Effector memory CD4-positive, alpha-beta T cell (primary cell): ENCODE data around the gene CSHL1.
"Not testable (repeated sequence)": the region's sequence is repeated elsewhere in the genome, so short reads cannot be mapped to it uniquely, and the experiment has no call there.

Experiments
- DNase-seq, 3 donors: peaks; one replicate each; pipeline ENCODE4 v3.0.0-alpha.2; 2020
- H3K27ac ChIP-seq: 2 replicates; pipeline ENCODE4 v1.7.0; 2013; ENCODE audit warnings: mild to moderate bottlenecking, low read length, moderate library complexity; ENCODE audit not compliant: insufficient read depth, poor library complexity, severe bottlenecking
- H3K27me3 ChIP-seq: replicated peaks from 2 replicates; pipeline ENCODE4 v1.7.0; 2013; ENCODE audit warnings: mild to moderate bottlenecking, low read length; ENCODE audit not compliant: insufficient read depth, control insufficient read depth, poor library complexity, severe bottlenecking
- H3K36me3 ChIP-seq: 2 replicates; pipeline ENCODE4 v1.7.0; 2013; ENCODE audit warnings: mild to moderate bottlenecking, low read length, moderate library complexity; ENCODE audit not compliant: control insufficient read depth, insufficient read depth
- H3K4me1 ChIP-seq: 2 replicates; pipeline ENCODE4 v1.7.0; 2013; ENCODE audit warnings: low read length, mild to moderate bottlenecking; ENCODE audit not compliant: control insufficient read depth, insufficient read depth, poor library complexity, severe bottlenecking
- H3K4me3 ChIP-seq: 2 replicates; pipeline ENCODE4 v1.7.0; 2013; ENCODE audit warnings: low read length, low read depth, mild to moderate bottlenecking; ENCODE audit not compliant: insufficient read depth, poor library complexity, severe bottlenecking
- H3K9me3 ChIP-seq: 2 replicates; pipeline ENCODE4 v1.7.0; 2013; ENCODE audit warnings: mild to moderate bottlenecking, low read length, moderate library complexity; ENCODE audit not compliant: control insufficient read depth

Gene CSHL1

DNA sequence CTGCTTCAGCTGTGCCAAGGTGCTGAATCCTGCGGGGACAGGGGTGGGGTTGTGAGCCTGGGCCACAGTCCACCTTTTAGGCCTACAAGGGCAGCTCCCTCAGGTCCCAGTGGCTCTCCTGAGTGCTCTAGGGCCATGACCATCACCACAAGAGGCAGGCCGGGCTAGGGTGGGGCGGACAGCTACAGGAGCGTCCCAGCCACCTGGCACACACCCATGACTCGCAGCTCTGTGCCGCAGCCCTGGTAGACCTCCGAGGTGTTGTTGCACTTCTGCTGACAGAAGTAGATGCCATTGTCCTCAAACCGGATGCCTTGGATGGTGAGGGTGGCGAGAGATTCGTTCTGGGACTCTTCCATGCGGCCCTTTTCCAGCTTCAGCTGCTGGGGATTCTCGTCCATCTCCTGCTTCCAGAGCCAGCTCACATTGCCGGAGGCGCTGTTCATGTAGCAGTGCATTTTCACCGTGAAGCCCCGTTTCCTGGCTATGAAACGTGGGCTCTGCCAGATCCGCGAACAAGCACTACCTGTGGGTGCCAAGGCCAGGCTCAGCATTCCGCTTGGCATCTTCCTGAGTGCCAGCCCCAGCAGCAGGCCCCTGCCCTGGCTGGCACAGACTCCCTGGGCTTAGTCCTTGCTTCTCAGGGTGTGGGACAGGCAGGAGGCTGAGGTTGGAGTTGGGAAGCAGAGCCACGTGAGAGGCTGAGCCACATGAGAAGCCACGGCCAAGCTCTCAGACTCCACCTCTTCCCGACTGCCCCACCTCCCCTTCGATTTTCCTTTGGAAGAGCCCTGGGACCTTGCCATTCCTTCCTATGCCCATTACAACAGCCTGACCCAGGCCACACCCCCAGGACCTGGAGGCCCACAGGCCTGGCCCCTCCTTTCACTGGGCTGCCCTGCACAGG is 19.1 kb upstream of the CSHL1 start:
- no peak for DNase-seq
- Histone ChIP-seq H3K27ac (no peak overlapping the region), H3K36me3 (peaks cover 18% of the 10 kb centered on the region), H3K27me3 (no peaks in the 10 kb centered on the region), H3K4me1 (peaks cover 18% of the 10 kb centered on the region), H3K4me3 (no peak overlapping the region), H3K9me3 (no peaks in the 10 kb centered on the region)

DNA sequence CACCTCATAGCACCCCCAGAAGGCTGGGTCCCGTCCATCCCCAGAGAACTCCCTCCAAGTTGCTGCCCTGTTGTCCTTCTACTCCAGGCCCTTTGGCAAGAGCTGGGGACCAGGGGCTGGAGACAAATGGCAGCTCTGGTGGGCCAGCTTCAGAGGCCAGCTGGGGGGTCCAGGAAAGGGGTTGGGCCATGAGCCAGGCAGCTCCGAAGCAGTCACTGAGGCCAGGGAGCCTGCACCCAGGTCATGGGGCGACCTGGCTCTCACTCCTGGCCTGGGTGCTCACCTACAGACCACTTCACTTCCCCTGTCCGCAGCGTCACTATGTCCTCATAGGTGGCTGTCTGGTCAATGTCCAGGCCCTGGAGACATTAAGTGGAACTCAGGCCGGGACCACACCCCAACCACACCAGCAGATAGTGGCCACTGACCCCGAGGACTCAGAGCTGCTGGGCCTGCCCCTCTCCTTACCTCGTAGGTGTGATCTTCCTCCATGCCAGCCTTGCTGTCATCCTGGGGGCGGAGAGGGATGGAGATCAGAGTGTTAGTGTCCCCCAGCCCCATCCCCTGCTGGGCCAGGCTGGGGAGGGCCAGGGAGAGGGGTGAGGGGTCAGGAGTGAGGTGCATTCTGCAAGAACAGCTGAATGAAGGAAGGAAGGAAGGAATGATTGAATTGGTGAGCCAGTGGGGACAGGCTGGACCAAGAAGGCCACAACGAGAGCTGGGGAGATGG is 18.1 kb upstream of the CSHL1 start:
- H3K4me1 ChIP-seq = peaks cover 18% of the 10 kb centered on the region
- H3K4me3 ChIP-seq = no peak overlapping the region
- DNase-seq = no peak
- H3K27ac ChIP-seq = no peak overlapping the region
- H3K9me3 ChIP-seq = no peaks in the 10 kb centered on the region
- H3K36me3 ChIP-seq = peaks cover 18% of the 10 kb centered on the region
- H3K27me3 ChIP-seq = no peaks in the 10 kb centered on the region

DNA sequence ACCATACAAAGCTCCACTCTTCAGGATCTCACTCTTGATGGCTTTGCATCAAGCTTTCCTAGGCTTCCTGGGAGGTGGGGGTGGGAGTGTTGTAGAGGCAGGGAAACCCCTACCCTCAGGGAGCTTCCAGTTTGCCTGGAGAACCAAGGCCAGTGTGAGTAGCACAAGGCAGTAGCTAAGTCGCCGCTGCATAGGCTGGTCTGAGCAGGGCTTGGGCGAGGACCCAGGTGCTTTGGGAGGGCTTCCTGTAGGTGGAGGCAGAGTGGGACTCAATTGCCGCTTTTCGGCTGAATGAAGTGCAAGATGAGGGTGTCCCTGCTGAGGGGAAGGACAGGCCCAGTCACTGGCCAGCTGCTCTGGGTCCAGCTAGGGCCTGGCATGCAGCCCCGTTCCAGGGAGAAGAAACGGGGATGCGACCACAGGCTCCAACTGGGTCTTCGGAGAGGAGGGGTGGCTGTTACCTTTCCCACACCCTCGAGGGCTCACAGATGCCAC is 17.2 kb upstream of the CSHL1 start:
- Histone ChIP-seq H3K36me3 (peaks cover 18% of the 10 kb centered on the region), H3K27me3 (no peaks in the 10 kb centered on the region), H3K27ac (no peak overlapping the region), H3K9me3 (no peaks in the 10 kb centered on the region), H3K4me3 (no peak overlapping the region), H3K4me1 (peaks cover 18% of the 10 kb centered on the region)
- no peak for DNase-seq

DNA sequence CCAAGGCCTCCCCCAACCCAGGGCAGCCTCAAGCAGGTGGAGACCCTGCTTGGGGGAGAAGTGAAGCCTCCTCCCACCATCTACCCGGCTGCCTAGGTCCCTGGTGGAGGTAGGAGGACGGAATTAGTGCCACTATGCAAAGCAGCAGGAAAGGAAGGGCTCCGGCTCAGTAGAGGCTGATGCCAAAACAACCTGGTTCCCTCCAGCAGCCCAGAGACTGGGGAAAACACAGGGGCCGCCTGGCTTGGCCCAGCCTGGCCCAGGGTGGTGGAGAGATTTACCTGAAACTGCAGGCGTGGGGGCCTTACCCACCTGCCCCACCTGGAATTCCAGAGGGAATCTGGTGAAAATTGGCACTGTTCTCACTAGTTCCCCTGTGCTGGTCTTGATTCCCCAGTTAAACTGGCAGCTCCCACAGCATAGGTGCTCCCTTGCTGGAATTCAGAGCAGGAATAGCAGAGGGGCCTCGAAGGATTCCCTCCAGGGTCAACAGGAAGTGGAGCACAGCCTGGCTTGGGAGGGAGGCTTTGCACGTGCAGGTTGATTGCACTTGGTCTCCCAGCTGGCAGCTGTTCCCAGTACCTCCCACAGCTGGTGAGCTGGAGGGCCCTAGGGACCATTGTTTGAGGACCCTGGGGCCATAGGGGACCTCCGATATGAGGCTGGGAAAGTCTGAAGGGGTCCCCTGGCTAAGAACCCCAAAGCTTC is 16.6 kb upstream of the CSHL1 start:
- H3K27me3 ChIP-seq = no peaks in the 10 kb centered on the region
- no peaks in the 10 kb centered on the region for H3K9me3 ChIP-seq
- H3K4me3 ChIP-seq = no peak overlapping the region
- no peak for DNase-seq
- H3K36me3 ChIP-seq = peaks cover 18% of the 10 kb centered on the region
- H3K27ac ChIP-seq = no peak overlapping the region
- H3K4me1 ChIP-seq = peaks cover 15% of the 10 kb centered on the region

DNA sequence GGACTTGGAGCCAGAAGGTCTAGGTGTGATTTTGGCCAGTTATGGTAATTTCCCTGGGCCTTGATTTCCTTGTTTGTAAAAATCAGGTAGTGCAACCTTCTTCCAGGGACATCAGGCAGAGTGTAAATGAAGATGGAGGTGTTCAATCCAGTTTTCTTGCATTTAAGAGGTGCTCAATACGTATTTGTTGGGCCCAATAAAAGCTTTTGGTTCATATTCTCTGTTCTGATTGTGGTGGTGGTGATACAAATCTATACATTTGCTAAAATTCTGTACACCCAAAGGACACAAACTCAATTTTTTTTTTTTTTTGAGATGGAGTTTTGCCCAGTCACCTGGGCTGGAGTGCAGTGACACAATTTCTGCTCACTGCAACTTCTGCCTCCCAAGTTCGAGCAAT is 15.1 kb upstream of the CSHL1 start:
- H3K9me3 ChIP-seq = no peaks in the 10 kb centered on the region
- H3K4me1 ChIP-seq = peaks cover 6% of the 10 kb centered on the region
- H3K27me3 ChIP-seq = no peaks in the 10 kb centered on the region
- DNase-seq = no peak
- H3K36me3 ChIP-seq = peaks cover 18% of the 10 kb centered on the region
- no peak overlapping the region for H3K4me3 ChIP-seq
- no peak overlapping the region for H3K27ac ChIP-seq

DNA sequence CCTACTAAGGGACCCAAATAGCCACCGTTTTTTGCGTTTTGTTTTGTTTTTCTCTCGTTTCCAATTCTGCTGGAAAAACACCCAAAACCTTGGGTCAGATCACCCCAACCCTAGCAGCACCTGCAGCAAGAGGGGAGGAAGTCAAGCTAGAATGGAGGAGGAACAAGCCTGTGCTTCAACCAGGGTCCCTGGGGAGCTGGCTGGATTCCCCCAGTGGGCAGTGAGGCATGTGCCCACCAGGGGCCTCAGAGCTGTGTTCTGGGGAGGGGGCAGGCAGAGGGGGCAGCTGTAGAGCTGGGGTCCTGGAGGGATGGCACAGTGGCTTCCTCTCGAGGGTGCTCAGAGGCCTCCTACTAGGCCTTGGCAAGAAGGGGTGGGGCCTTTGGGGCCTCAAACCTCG is 14.6 kb upstream of the CSHL1 start:
- Histone ChIP-seq H3K4me1 (peaks cover under 1% of the 10 kb centered on the region), H3K27me3 (no peaks in the 10 kb centered on the region), H3K4me3 (no peak overlapping the region), H3K27ac (no peak overlapping the region), H3K9me3 (no peaks in the 10 kb centered on the region), H3K36me3 (peaks cover 18% of the 10 kb centered on the region)
- no peak for DNase-seq

DNA sequence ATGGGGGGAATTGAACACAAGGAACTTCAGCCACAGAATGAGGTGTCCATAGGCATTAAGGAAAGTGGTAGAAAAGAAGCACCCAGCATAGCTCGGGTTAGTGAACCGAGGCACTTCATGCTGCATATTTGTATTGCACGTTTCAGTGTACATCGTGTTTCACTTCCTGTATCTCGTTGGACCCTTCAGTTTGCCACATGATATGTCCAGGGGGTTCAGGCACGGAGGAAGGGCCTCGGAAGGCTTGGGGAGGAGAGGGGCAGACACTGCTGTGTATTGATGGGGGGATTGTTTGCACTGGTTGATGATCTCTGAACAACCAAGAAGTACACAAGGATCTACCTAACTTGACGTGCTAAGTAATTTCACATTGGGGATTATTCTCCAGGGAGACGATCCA is 11.3 kb upstream of the CSHL1 start:
- not testable (repeated sequence) for H3K4me3 ChIP-seq, DNase-seq, H3K36me3 ChIP-seq, H3K27me3 ChIP-seq, H3K9me3 ChIP-seq, H3K27ac ChIP-seq, H3K4me1 ChIP-seq

DNA sequence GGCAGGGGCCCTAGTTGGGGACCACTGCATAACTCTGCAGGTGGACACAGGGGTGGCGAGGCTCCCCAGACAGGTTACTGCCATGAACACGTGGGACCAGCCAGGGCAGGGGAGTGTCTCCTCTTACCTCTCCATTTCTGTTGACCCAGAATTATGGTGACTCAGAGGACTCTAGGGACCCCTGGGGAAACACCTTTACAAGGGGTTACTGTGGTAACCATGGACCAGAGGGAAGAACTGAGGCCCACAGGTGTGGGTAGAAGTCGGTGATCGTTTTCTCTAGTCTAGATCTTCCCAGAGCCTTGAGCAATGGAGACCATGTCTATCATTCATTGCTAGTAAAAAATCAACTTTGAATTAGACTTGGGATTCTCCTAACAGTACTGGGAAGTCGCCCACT is 9.7 kb upstream of the CSHL1 start:
- not testable (repeated sequence) for H3K9me3 ChIP-seq, H3K4me1 ChIP-seq, DNase-seq, H3K4me3 ChIP-seq, H3K27me3 ChIP-seq, H3K36me3 ChIP-seq, H3K27ac ChIP-seq

DNA sequence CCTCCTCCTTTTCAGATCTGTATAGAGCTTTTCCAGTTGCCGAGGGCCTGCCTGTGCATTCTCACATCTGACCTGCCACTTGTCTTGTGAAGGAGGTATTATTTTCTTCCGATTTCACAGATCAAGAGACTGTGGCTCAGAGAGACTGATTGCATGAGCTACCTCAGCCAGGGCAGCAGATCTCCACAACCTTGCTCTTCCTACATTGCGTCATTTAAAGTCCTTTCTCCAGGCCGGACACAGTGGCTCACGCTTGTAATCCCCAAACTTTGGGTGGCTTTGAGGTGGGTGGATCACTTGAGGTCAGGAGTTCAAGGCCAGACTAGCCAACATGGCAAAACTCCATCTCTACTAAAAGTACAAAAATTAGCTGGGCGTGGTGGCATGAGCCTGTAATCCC is 9.0 kb upstream of the CSHL1 start:
- not testable (repeated sequence) for DNase-seq, H3K9me3 ChIP-seq, H3K4me1 ChIP-seq, H3K27ac ChIP-seq, H3K27me3 ChIP-seq, H3K4me3 ChIP-seq, H3K36me3 ChIP-seq
